HCT116 (cell line): ENCODE measurements around the gene MYZAP. TPM values are rescaled to one million over a fixed set of nuclear protein-coding genes. Genes with fewer than 3 reads are reported as not detected.

Experiments used
- ATAC-seq: fragments of 200-7000 bp; cut with Tn5 transposase; 2 replicates; pipeline ENCODE4 v1.9.1; 2020; ENCODE audit warnings: mild to moderate bottlenecking, moderate library complexity
- BruUV-seq: library from RNA; stranded (reverse); fragments of 400-500 nt; replicated peaks from 2 replicates; lab custom pipeline; 2021; lab: Mats Ljungman, UMichigan
- CTCF ChIA-PET: fragments of 300-600 bp; sonication (Branson Sonifier 250); formaldehyde crosslinking; loops from one replicate; lab custom pipeline; 2021; ENCODE audit warnings: antibody characterized with exemption; lab: Charles Lee
- POLR2A ChIA-PET: fragments of 300-600, 350-600 bp; sonication (Branson Sonifier 250); formaldehyde crosslinking; loops from one replicate; lab custom pipeline; 2021; ENCODE audit warnings: antibody characterized with exemption; lab: Charles Lee
- RAD21 ChIA-PET, 2 experiments: fragments of 300-600 bp; sonication (Branson Sonifier 250); formaldehyde crosslinking; loops; one replicate each; lab custom pipeline; 2023; ENCODE audit warnings: low total read pairs in 2 of 2; ENCODE audit not compliant: uncharacterized antibody in 2 of 2, unreplicated experiment in 2 of 2, low non-redundant PET in 1 of 2; lab: Charles Lee
- DNase-seq: peaks from one replicate; pipeline ENCODE4 v3.0.0-alpha.2; 2010; ENCODE audit warnings: low read depth, low spot score
- H2AFZ ChIP-seq: fragments of 200-600 bp; shearing (Covaris generic), sonication (generic); 2 replicates; pipeline ENCODE4 v1.6.1; 2017; ENCODE audit warnings: low read depth, mixed run types, mixed read lengths, antibody characterized with exemption, low read length; ENCODE audit not compliant: poor library complexity, severe bottlenecking
- H3K27ac ChIP-seq: 2 replicates; pipeline ENCODE4 v1.5.1; 2012; ENCODE audit warnings: low read depth, low read length
- H3K27me3 ChIP-seq: fragments of 200-600 bp; sonication (generic); 2 replicates; pipeline ENCODE4 v1.6.1; 2016; ENCODE audit warnings: mixed run types, low read length, mixed read lengths; ENCODE audit not compliant: insufficient read depth
- H3K36me3 ChIP-seq, 2 experiments: fragments of 200-500 bp in 1 of 2; fragments of 200-600 bp in 1 of 2; sonication (Bioruptor generic) in 1 of 2; sonication (generic) in 1 of 2; 2 replicates each; pipeline versions ENCODE4 v1.5.1 to v1.6.1; 2014 to 2016; ENCODE audit warnings: low read length in 2 of 2, inconsistent platforms in 1 of 2, mixed read lengths in 1 of 2, mixed run types in 1 of 2; ENCODE audit not compliant: insufficient read depth in 2 of 2, control insufficient read depth in 1 of 2
- H3K4me1 ChIP-seq, 2 experiments: fragments of 200-600 bp in 1 of 2; sonication (generic) in 1 of 2; 2 replicates each; pipeline versions ENCODE4 v1.5.1 to v1.6.1; 2012 to 2017; ENCODE audit warnings: low read length in 2 of 2, inconsistent platforms in 1 of 2, mild to moderate bottlenecking in 1 of 2, mixed read lengths in 1 of 2, mixed run types in 1 of 2, moderate library complexity in 1 of 2; ENCODE audit not compliant: insufficient read depth in 2 of 2, control insufficient read depth in 1 of 2
- H3K4me2 ChIP-seq: fragments of 200-600 bp; sonication (generic); 2 replicates; pipeline ENCODE4 v1.6.1; 2017; ENCODE audit warnings: mixed run types, low read length, mixed read lengths
- H3K4me3 ChIP-seq, 2 experiments: fragments of 200-600 bp in 1 of 2; sonication (generic) in 1 of 2; replicated peaks in 1 of 2; 2 replicates each; pipeline ENCODE4 v1.5.1; 2011 to 2016; ENCODE audit warnings: low read length in 2 of 2, control low read depth in 1 of 2, low read depth in 1 of 2, mild to moderate bottlenecking in 1 of 2, mixed read lengths in 1 of 2, mixed run types in 1 of 2
- H3K79me2 ChIP-seq: fragments of 200-600 bp; sonication (generic); 2 replicates; pipeline ENCODE4 v1.6.1; 2017; ENCODE audit warnings: mild to moderate bottlenecking, mixed run types, low read length, moderate library complexity, mixed read lengths; ENCODE audit not compliant: insufficient read depth
- H3K9ac ChIP-seq: fragments of 200-600 bp; sonication (generic); 2 replicates; pipeline ENCODE4 v1.6.1; 2016; ENCODE audit warnings: low read length, mixed read lengths
- H3K9me2 ChIP-seq: fragments of 200-600 bp; sonication (generic), shearing (Covaris generic); 2 replicates; pipeline ENCODE4 v1.6.1; 2017; ENCODE audit warnings: mixed run types, mild to moderate bottlenecking, moderate library complexity; ENCODE audit not compliant: insufficient read depth
- H3K9me3 ChIP-seq, 2 experiments: fragments of 200-500 bp in 1 of 2; fragments of 200-600 bp in 1 of 2; sonication (Bioruptor generic) in 1 of 2; sonication (generic) in 1 of 2; 2 replicates each; pipeline ENCODE4 v1.6.1; 2014 to 2017; ENCODE audit warnings: low read length in 2 of 2, mixed read lengths in 2 of 2, inconsistent platforms in 1 of 2, low read depth in 1 of 2, mild to moderate bottlenecking in 1 of 2, mixed run types in 1 of 2, moderate library complexity in 1 of 2; ENCODE audit not compliant: control insufficient read depth in 1 of 2, insufficient read depth in 1 of 2
- H4K20me1 ChIP-seq: fragments of 200-600 bp; sonication (generic), shearing (Covaris generic); 2 replicates; pipeline ENCODE4 v1.6.1; 2017; ENCODE audit warnings: mixed run types, mild to moderate bottlenecking, moderate library complexity; ENCODE audit not compliant: insufficient read depth
- CEBPB ChIP-seq: IDR thresholded peaks from 2 replicates; pipeline ENCODE4 v1.6.1; 2012; ENCODE audit warnings: low read depth
- CTCF ChIP-seq, 3 experiments: fragments of 200-600 bp in 1 of 3; sonication (generic) in 1 of 3; IDR thresholded peaks in 2 of 3; conservative IDR thresholded peaks in 1 of 3; 2 replicates each; pipeline ENCODE4 v1.5.1; 2012 to 2017; ENCODE audit warnings: low read depth in 2 of 3, low read length in 2 of 3, antibody characterized with exemption in 1 of 3, borderline replicate concordance in 1 of 3, control low read depth in 1 of 3, mild to moderate bottlenecking in 1 of 3, mixed read lengths in 1 of 3, mixed run types in 1 of 3, moderate library complexity in 1 of 3; ENCODE audit not compliant: insufficient read depth in 1 of 3
- EGR1 ChIP-seq: IDR thresholded peaks from 2 replicates; pipeline ENCODE4 v1.6.1; 2012; ENCODE audit warnings: low read depth
- ELF1 ChIP-seq: IDR thresholded peaks from 2 replicates; pipeline ENCODE4 v1.6.1; 2012; ENCODE audit warnings: low read depth, borderline replicate concordance
- EZH2phosphoT487 ChIP-seq: fragments of 200-600 bp; IDR thresholded peaks from 2 replicates; pipeline ENCODE4 v1.6.1; 2018; ENCODE audit warnings: antibody characterized with exemption, borderline replicate concordance
- FOSL1 ChIP-seq: IDR thresholded peaks from 2 replicates; pipeline ENCODE4 v1.6.1; 2012; ENCODE audit warnings: low read depth
- JUND ChIP-seq: IDR thresholded peaks from 2 replicates; pipeline ENCODE4 v1.6.1; 2012
- MAX ChIP-seq: IDR thresholded peaks from 2 replicates; pipeline ENCODE4 v1.6.1; 2012
- POLR2A ChIP-seq: IDR thresholded peaks from 2 replicates; pipeline ENCODE4 v1.7.0; 2011; ENCODE audit warnings: borderline replicate concordance; ENCODE audit not compliant: insufficient read depth, insufficient read length; ENCODE audit errors: extremely low read depth
- POLR2AphosphoS5 ChIP-seq: IDR thresholded peaks from 2 replicates; pipeline ENCODE4 v1.6.1; 2011; ENCODE audit warnings: mild to moderate bottlenecking, low read depth, low read length, moderate library complexity
- RAD21 ChIP-seq: IDR thresholded peaks from 2 replicates; pipeline ENCODE4 v1.6.1; 2012; ENCODE audit warnings: low read depth, mild to moderate bottlenecking
- REST ChIP-seq: IDR thresholded peaks from 2 replicates; pipeline ENCODE4 v1.6.1; 2012; ENCODE audit warnings: low read depth
- SIN3A ChIP-seq: IDR thresholded peaks from 2 replicates; pipeline ENCODE4 v1.6.1; 2012; ENCODE audit warnings: low read depth
- SRF ChIP-seq: IDR thresholded peaks from 2 replicates; pipeline ENCODE4 v1.6.1; 2012; ENCODE audit warnings: low read depth
- YY1 ChIP-seq: IDR thresholded peaks from 2 replicates; pipeline ENCODE4 v1.6.1; 2011; ENCODE audit warnings: low read length, low read depth, moderate library complexity, mild to moderate bottlenecking; ENCODE audit not compliant: insufficient replicate concordance; ENCODE audit errors: extremely low read depth
- ZFX ChIP-seq: fragments of 450-650 bp; IDR thresholded peaks from 2 replicates; pipeline ENCODE4 v1.6.1; 2017
- ZNF274 ChIP-seq: fragments of 200-500 bp; sonication (Bioruptor generic); IDR thresholded peaks from 2 replicates; pipeline ENCODE4 v1.6.1; 2014; ENCODE audit warnings: mild to moderate bottlenecking, low read depth, low read length, inconsistent platforms
- intact Hi-C: fragments of 100-400 bp; cut with micrococcal nuclease; formaldehyde crosslinking; loops from 2 replicates; pipeline ENCODE4 v1.10.0; 2022
- total RNA-seq: library from RNA; stranded (reverse); gene quantifications from one replicate; pipeline ENCODE4 v1.2.1, GENCODE V29; 2021; ENCODE audit not compliant: unreplicated experiment
- TF ChIP-seq, protein P1 (sequence below): IDR thresholded peaks from 2 replicates; pipeline ENCODE4 v1.6.1; 2011; ENCODE audit warnings: mild to moderate bottlenecking, low read length, moderate library complexity; ENCODE audit not compliant: insufficient replicate concordance; ENCODE audit errors: extremely low read depth
- TF ChIP-seq, protein P2 (sequence below): IDR thresholded peaks from 2 replicates; pipeline ENCODE4 v1.6.1; 2012

The MYZAP gene
- total RNA-seq, 1 experiment from 2014 or later: 5.8 TPM

DNA sequence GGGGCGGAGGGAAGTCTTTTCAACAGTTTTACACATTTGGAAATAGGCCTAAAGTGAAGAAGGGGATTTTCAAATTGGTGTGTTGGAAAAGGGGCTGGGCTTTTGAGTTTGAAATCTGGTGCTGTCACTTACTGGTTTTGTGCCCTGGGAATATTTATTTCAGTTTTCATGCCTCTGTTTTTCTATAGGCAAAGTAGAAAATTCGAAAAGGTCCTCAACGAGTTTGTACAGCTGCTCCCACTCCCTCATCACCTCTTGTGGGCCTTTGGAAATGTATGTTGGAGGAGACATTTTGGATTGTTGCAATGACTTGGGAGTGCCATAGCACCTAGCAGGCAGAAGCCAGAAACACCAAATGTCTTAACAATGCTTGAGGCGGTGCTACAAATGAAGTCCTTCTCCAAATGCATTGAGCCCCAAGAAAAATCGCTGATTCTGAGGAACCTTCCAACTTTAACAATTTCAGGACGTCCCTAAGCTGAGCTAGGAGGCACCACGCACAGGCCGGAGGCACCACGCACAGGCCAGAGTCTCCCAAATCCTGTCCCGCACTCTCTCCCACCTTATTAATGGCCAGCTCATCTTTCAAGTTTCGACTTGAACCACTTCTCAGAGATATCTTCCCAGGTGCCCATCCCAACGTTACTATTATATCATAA lies 114.2 kb downstream of the MYZAP start:
- intact Hi-C loops: loop anchor here (2.0 kb wide), 1 partner anchor 145 kb away; no protein-coding TSS in a partner anchor
- TSS peak; percentile 96 for BruUV-seq
- peak overlapping the region; percentile 71 for H3K27ac ChIP-seq
- H3K4me1 ChIP-seq: peaks cover 5 to 16% of the 10 kb centered on the region in 2 experiments; a peak in 3 of 4 replicates
- no peaks in the 10 kb centered on the region for H3K9me3 ChIP-seq
- peak overlapping the region; percentile 97 for H3K9ac ChIP-seq
- peak; percentile 32 for ATAC-seq
- H3K79me2 ChIP-seq: peaks cover 43% of the 10 kb centered on the region
- H3K36me3 ChIP-seq: peaks cover 12 to 22% of the 10 kb centered on the region in 2 experiments; a peak in 3 of 4 replicates
- H3K4me3 ChIP-seq: peak overlapping the region; percentile 96 to 97
- no peaks in the 10 kb centered on the region for H3K27me3 ChIP-seq
- ChIA-PET RAD21 (no interaction called here), CTCF (interaction anchor here (1.1 kb wide), 1 partner anchor 146 kb away, joined by 3 read pairs; no protein-coding TSS in a partner anchor), POLR2A (interaction anchor here (0.7 to 1.6 kb wide), 4 partner anchors 9 to 974 kb away, joined by 3 to 5 read pairs (median 4); no protein-coding TSS in a partner anchor)
- H3K4me2 ChIP-seq: peak overlapping the region; percentile 80
- no peak for DNase-seq
- no peaks in the 10 kb centered on the region; the same call in 1 of the 2 replicates for H3K9me2 ChIP-seq
- H2AFZ ChIP-seq: peak overlapping the region; percentile 88
- H4K20me1 ChIP-seq: no peaks in the 10 kb centered on the region
- TF ChIP-seq YY1: no peak
- no peak for TF ChIP-seq EZH2phosphoT487
- TF ChIP-seq POLR2AphosphoS5: no peak
- TF ChIP-seq ZFX: no peak
- no peak for TF ChIP-seq REST
- TF ChIP-seq, protein P1, sequence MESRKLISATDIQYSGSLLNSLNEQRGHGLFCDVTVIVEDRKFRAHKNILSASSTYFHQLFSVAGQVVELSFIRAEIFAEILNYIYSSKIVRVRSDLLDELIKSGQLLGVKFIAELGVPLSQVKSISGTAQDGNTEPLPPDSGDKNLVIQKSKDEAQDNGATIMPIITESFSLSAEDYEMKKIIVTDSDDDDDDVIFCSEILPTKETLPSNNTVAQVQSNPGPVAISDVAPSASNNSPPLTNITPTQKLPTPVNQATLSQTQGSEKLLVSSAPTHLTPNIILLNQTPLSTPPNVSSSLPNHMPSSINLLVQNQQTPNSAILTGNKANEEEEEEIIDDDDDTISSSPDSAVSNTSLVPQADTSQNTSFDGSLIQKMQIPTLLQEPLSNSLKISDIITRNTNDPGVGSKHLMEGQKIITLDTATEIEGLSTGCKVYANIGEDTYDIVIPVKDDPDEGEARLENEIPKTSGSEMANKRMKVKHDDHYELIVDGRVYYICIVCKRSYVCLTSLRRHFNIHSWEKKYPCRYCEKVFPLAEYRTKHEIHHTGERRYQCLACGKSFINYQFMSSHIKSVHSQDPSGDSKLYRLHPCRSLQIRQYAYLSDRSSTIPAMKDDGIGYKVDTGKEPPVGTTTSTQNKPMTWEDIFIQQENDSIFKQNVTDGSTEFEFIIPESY: no peak
- no peak for TF ChIP-seq CEBPB
- TF ChIP-seq RAD21: no peak
- no peak for TF ChIP-seq EGR1
- TF ChIP-seq CTCF (IDR thresholded peaks at IDR 0.05 in 2 of 3, conservative IDR thresholded peaks at IDR 0.05 in 1 of 3; ENCODE audit: borderline replicate concordance in 1 of 3, insufficient read depth in 1 of 3, low read depth in 2 of 3, low read length in 2 of 3): no peak
- no peak for TF ChIP-seq FOSL1
- TF ChIP-seq, protein P2, sequence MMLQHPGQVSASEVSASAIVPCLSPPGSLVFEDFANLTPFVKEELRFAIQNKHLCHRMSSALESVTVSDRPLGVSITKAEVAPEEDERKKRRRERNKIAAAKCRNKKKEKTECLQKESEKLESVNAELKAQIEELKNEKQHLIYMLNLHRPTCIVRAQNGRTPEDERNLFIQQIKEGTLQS: no peak
- TF ChIP-seq ZNF274: no peak
- no peak for TF ChIP-seq SIN3A
- TF ChIP-seq JUND: no peak
- no peak for TF ChIP-seq SRF
- no peak for TF ChIP-seq MAX
- TF ChIP-seq ELF1: no peak
- no peak for TF ChIP-seq POLR2A
